DLD1 (cell line): ENCODE results near the gene MYBPHL.

Source experiments
- in situ Hi-C: cut with HindIII; loops from 2 replicates; pipeline ENCODE4 v1.10.0; 2017; ENCODE audit warnings: low sequenced_read_pairs

MYBPHL gene

GRCh38 chr1:109267743-109268300 lies 39.0 kb downstream of the MYBPHL start:
- in situ Hi-C loops, result no loop called here

- in situ Hi-C loops, result no loop called here
Measured at GRCh38 chr1:109266965-109267364, 39.8 kb downstream of the MYBPHL start.

- in situ Hi-C loops, result no loop called here
Measured at GRCh38 chr1:109265741-109266330, 41.0 kb downstream of the MYBPHL start.

GRCh38 chr1:109265016-109265415 lies 41.8 kb downstream of the MYBPHL start:
- in situ Hi-C loops, result no loop called here

GRCh38 chr1:109264379-109264755 lies 42.4 kb downstream of the MYBPHL start:
- in situ Hi-C loops, result no loop called here

GRCh38 chr1:109263597-109264378 lies 43.0 kb downstream of the MYBPHL start:
- in situ Hi-C loops, result no loop called here

GRCh38 chr1:109263234-109263596 lies 43.6 kb downstream of the MYBPHL start:
- in situ Hi-C loops, result no loop called here

- in situ Hi-C loops, result no loop called here
Measured at GRCh38 chr1:109262231-109263055, 44.4 kb downstream of the MYBPHL start.

GRCh38 chr1:109261578-109261977 lies 45.2 kb downstream of the MYBPHL start:
- in situ Hi-C loops, result no loop called here

- in situ Hi-C loops, result no loop called here
Measured at GRCh38 chr1:109261006-109261405, 45.8 kb downstream of the MYBPHL start.

- in situ Hi-C loops, result no loop called here
Measured at GRCh38 chr1:109259674-109260557, 46.9 kb downstream of the MYBPHL start.

GRCh38 chr1:109258481-109259466 lies 48.0 kb downstream of the MYBPHL start:
- in situ Hi-C loops, result no loop called here

- in situ Hi-C loops, result no loop called here
Measured at GRCh38 chr1:109257682-109258421, 49.0 kb downstream of the MYBPHL start.

GRCh38 chr1:109256971-109257681 lies 49.7 kb downstream of the MYBPHL start:
- in situ Hi-C loops, result no loop called here

GRCh38 chr1:109256085-109256484 lies 50.7 kb downstream of the MYBPHL start:
- in situ Hi-C loops, result no loop called here

- in situ Hi-C loops, result no loop called here
Measured at GRCh38 chr1:109255678-109256077, 51.1 kb downstream of the MYBPHL start.

GRCh38 chr1:109255097-109255651 lies 51.6 kb downstream of the MYBPHL start:
- in situ Hi-C loops, result no loop called here

GRCh38 chr1:109254621-109255096 lies 52.2 kb downstream of the MYBPHL start:
- in situ Hi-C loops, result no loop called here
